CD4-positive, alpha-beta T cell treated with Interleukin-10 for 1 hour (primary cell): ENCODE data around the gene DNAJB14.

Experiments
- DNase-seq: peaks from one replicate; pipeline ENCODE4 v3.0.0-alpha.2; 2020

Gene DNAJB14

GRCh38 chr4:99861120-99861905 lies 85.1 kb downstream of the DNAJB14 start:
- no peak for DNase-seq

GRCh38 chr4:99860521-99860920 lies 85.9 kb downstream of the DNAJB14 start:
- no peak for DNase-seq

DNA sequence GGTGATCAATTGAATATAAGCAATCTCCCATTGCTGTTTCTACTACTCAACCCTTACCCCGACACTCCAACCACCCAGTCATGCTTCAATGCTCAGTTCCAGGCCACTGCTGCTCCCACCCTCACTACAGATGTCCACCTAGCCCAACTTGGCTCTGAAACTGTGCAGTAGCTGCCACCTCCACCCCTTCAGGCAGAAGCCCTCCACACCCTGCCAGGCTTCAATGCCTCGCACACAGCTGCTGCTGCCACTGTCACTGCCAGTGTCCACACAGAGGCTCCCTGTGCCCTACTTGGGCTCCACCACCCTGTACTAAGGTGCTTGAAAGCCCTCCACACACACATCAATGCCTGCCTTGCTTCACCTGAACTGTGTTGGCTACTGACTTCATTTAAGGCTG lies 86.8 kb downstream of the DNAJB14 start:
- no peak for DNase-seq

DNA sequence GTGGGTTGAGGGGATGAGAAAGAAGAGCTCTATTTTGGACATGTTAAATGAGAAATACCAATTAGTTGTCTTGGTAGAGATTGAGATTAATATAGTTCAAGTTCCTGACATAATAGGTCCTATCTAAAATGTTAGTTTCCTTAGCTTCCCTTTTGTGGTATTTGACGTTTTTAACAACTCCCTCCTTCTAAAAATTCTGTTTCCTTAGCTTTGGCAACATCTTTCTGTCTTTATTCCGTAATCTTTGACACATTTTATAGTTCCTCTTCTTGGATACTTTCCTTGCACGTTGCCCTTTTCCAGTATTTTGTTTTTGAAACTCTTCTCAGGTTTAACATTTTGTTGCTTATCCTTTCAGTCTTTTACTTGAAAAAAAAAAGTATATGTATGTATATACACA lies 89.1 kb downstream of the DNAJB14 start:
- no peak for DNase-seq

- DNase-seq = no peak
Observed at GRCh38 chr4:99856166-99856565, 90.3 kb downstream of the DNAJB14 start.

GRCh38 chr4:99855678-99856077 lies 90.7 kb downstream of the DNAJB14 start:
- DNase-seq = no peak

DNA sequence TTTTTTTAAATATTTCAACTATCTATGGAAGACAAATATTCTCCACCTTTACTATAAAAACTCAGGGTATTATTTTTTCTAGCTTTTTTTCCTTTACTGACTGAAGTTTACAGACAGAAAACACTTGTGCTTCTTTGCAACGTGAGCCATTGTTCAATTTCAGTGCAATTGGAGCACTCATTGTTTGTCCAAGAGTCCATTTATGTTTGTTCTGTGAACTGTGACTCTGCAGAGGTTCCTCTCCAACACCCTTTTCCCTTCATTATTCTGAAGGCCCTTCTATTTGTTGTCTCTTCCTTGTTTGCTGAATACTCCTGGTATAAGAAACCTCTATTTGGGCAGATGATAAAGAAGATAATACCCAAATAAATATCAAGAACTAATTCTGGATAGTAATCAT lies 92.4 kb downstream of the DNAJB14 start:
- no peak for DNase-seq

DNA sequence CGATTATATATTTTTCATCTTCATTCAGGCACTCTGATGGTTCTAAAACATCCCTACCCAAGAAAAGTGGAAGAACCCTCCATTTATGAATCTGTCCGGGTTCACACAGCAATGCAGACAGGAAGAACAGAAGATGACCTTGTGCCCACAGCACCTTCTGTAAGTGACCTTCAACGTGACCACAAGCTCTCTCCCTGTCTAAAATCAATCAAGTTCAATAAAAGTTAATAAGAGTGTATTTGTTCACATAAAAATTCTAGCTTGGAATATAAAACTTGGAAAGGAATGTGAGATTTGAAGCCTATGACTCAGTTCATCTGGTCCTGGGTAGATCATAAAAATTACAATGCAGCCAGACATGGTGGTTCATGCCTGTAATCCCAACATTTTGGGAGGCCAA lies 93.2 kb downstream of the DNAJB14 start:
- DNase-seq = no peak

GRCh38 chr4:99852199-99852749 lies 94.1 kb downstream of the DNAJB14 start:
- no peak for DNase-seq

DNA sequence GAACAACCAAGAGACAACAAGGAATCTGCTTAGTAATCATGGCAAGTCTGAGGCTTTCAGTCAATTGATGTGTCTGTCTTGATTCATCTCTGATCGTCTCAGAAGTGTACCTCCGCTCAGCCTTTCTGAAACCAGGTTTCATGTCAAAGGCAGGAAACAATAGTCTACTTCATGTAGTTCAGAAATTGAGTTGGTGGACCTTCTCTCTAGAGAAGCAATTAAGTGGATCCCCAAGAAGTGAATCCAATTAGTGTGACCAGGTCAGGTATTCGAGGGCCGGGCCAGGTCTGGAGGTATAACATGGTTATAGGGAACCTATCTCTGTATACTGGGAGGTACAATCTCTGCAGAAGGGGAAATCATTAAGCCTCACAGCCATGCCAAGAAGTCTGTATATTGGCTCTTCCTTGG lies 97.8 kb downstream of the DNAJB14 start:
- no peak for DNase-seq

DNA sequence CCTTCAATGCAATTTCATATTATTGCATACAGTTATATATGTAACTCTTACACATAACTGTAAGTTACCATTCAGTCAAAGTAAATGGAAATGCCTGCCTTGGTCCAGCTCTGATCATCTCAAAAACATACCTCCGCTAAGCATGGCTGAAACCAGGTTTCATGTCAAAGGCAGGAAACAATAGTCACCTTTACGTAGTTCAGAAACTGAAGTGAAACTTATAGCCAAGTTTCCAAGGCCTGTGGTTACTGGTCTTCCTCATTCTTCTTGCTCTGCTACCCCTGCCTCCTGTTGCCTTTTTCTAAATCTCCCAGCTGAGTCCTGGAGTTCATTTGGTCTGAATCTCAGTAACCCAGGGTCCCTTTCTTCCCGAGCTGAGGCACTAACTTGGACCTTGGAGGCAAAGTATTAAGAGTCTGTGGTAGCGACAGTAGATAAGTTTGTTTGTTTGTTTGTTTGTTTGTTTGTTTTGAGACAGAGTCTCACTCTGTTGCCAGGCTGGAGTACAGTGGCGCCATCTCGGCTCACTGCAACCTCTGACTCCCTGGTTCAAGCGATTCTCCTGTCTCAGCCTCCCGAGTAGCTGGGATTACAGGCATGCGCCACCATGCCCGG lies 98.9 kb downstream of the DNAJB14 start:
- peak; percentile 39 for DNase-seq

DNA sequence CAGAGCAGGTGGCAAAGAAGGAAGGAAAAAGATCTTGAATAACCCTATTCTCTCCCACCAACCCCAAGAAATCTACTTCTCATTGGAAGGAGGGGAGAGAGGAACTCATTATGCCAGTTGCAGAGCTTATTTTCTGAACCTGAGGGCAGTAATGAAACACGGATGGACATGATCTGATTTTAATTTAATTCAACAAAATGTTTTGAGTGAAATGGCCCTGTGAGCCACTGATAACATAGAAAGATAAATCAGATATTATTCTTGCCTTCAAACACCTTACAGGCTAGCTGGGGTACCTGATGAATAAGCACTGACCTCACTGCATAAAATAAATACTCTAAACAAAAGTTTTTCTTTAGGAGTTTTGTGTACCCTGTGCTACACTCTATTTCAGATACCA lies 99.5 kb downstream of the DNAJB14 start:
- DNase-seq = no peak
